ENCODE results near the gene CCRL2. TPM values are rescaled to one million over a fixed set of nuclear protein-coding genes. Genes with fewer than 3 reads are reported as not detected.

The CCRL2 gene
- total and polyA plus RNA-seq, 4 donors, result 0.59 to 5.1 (median 2.4) TPM

- H3K4me1 ChIP-seq (ENCODE audit: control insufficient read depth in 1 of 2, insufficient read depth in 2 of 2, low read length in 2 of 2), result no peaks in the 10 kb centered on the region
- no peaks in the 10 kb centered on the region for H3K9me3 ChIP-seq (ENCODE audit: control insufficient read depth, low read length)
- 84 to 87% methylated on average over 7 of the region's 7 CpGs for WGBS, 2 donors
- intact Hi-C loops (cut with DNase I), result no loop called here
- ATAC-seq (ENCODE audit: low FRiP score), result no peak
- DNase-seq, result no peak
- H3K27ac ChIP-seq (ENCODE audit: low read depth in 1 of 2, low read length in 2 of 2), result no peak overlapping the region
- no peaks in the 10 kb centered on the region for H3K27me3 ChIP-seq (ENCODE audit: control insufficient read depth in 1 of 2, insufficient read depth in 2 of 2, low read length in 1 of 2)
- H3K4me3 ChIP-seq (ENCODE audit: low read length in 2 of 2), result no peak overlapping the region
- no peaks in the 10 kb centered on the region for H3K36me3 ChIP-seq (ENCODE audit: control insufficient read depth in 1 of 2, insufficient read depth in 2 of 2, low read length in 1 of 2)
Observed at GRCh38 chr3:46454606-46455005, 47.5 kb downstream of the CCRL2 start.

GRCh38 chr3:46455231-46456115, 48.4 kb downstream of the CCRL2 start:
- Histone ChIP-seq H3K27me3 (ENCODE audit: control insufficient read depth in 1 of 2, insufficient read depth in 2 of 2, low read length in 1 of 2) (no peaks in the 10 kb centered on the region), H3K4me3 (ENCODE audit: low read length in 2 of 2) (no peak overlapping the region), H3K9me3 (ENCODE audit: control insufficient read depth, low read length) (no peaks in the 10 kb centered on the region), H3K36me3 (ENCODE audit: control insufficient read depth in 1 of 2, insufficient read depth in 2 of 2, low read length in 1 of 2) (no peaks in the 10 kb centered on the region), H3K4me1 (ENCODE audit: control insufficient read depth in 1 of 2, insufficient read depth in 2 of 2, low read length in 2 of 2) (no peaks in the 10 kb centered on the region), H3K27ac (ENCODE audit: low read depth in 1 of 2, low read length in 2 of 2) (no peak overlapping the region)
- intact Hi-C loops (cut with DNase I), result no loop called here
- no peak for DNase-seq
- no peak for ATAC-seq (ENCODE audit: low FRiP score)
- 79 to 85% methylated on average over 21 of the region's 21 CpGs for WGBS, 2 donors

GRCh38 chr3:46456118-46456517, 49.1 kb downstream of the CCRL2 start:
- H3K9me3 ChIP-seq (ENCODE audit: control insufficient read depth, low read length), result no peaks in the 10 kb centered on the region
- no peak for DNase-seq
- ATAC-seq (ENCODE audit: low FRiP score), result no peak
- intact Hi-C loops (cut with DNase I), result no loop called here
- no peak overlapping the region for H3K27ac ChIP-seq (ENCODE audit: low read depth in 1 of 2, low read length in 2 of 2)
- no peaks in the 10 kb centered on the region for H3K36me3 ChIP-seq (ENCODE audit: control insufficient read depth in 1 of 2, insufficient read depth in 2 of 2, low read length in 1 of 2)
- H3K4me3 ChIP-seq (ENCODE audit: low read length in 2 of 2), result no peak overlapping the region
- WGBS, 2 donors, result 87 to 91% methylated on average over 14 of the region's 14 CpGs
- H3K4me1 ChIP-seq (ENCODE audit: control insufficient read depth in 1 of 2, insufficient read depth in 2 of 2, low read length in 2 of 2), result no peaks in the 10 kb centered on the region
- no peaks in the 10 kb centered on the region for H3K27me3 ChIP-seq (ENCODE audit: control insufficient read depth in 1 of 2, insufficient read depth in 2 of 2, low read length in 1 of 2)

Other genes starting within 250 kb of the CCRL2 start
- gene CCR1, start 198.9 kb upstream of the CCRL2 start, total RNA-seq, result 10 to 100 TPM; 13.9 to 21.5 TPM
- gene CCR1, start 198.9 kb upstream of the CCRL2 start, polyA plus RNA-seq, result 1 to 10 TPM; 1.2 to 5.1 TPM
- under 1 TPM in 1 of 2 donors, not detected in 1; 0.29 TPM for gene CCR3, start 164.8 kb upstream of the CCRL2 start, total RNA-seq
- gene CCR3, start 164.8 kb upstream of the CCRL2 start, polyA plus RNA-seq, result not detected
- gene CCR2, start 53.1 kb upstream of the CCRL2 start, total RNA-seq, result 1 to 10 TPM; 2.8 to 6.2 TPM
- under 1 TPM in 1 of 2 donors, not detected in 1; 0.18 TPM for gene CCR2, start 53.1 kb upstream of the CCRL2 start, polyA plus RNA-seq
- gene CCR5, start 36.3 kb upstream of the CCRL2 start, total RNA-seq, result 1 to 10 TPM; 4.1 to 5.7 TPM
- gene CCR5, start 36.3 kb upstream of the CCRL2 start, polyA plus RNA-seq, result 1 to 10 TPM in 1 of 2 donors, under 1 TPM in 1; 0.05 to 2.1 TPM
- gene LTF, start 57.6 kb downstream of the CCRL2 start, total RNA-seq, result 1 to 10 TPM; 3.2 to 5.5 TPM
- under 1 TPM; 0.13 to 0.59 TPM for gene LTF, start 57.6 kb downstream of the CCRL2 start, polyA plus RNA-seq
- not detected for gene RTP3, start 90.7 kb downstream of the CCRL2 start, total RNA-seq
- not detected for gene RTP3, start 90.7 kb downstream of the CCRL2 start, polyA plus RNA-seq
- gene LRRC2, start 159.0 kb downstream of the CCRL2 start, total RNA-seq, result 1 to 10 TPM in 1 of 2 donors, under 1 TPM in 1; 0.78 to 8.8 TPM
- under 1 TPM; 0.03 to 0.13 TPM for gene LRRC2, start 159.0 kb downstream of the CCRL2 start, polyA plus RNA-seq
- not detected for gene FAM240A, start 205.3 kb downstream of the CCRL2 start, total RNA-seq
- not detected for gene FAM240A, start 205.3 kb downstream of the CCRL2 start, polyA plus RNA-seq